Lung (tissue), 13 donors: ENCODE data around the gene MAGED1. TPM values are rescaled to one million over a fixed set of nuclear protein-coding genes. Genes with fewer than 3 reads are reported as not detected.

Source experiments
- ATAC-seq: fragments of 200-7000 bp; cut with Tn5 transposase; one replicate; pipeline ENCODE4 v1.9.1; 2020; ENCODE audit warnings: moderate number of reproducible peaks; ENCODE audit not compliant: insufficient read depth, low FRiP score
- DNase-seq, 3 donors: peaks; one replicate each; pipeline ENCODE4 v3.0.0-alpha.2; 2013 to 2017
- H3K27ac ChIP-seq, 2 donors: one replicate each; pipeline ENCODE4 v1.5.1; 2013; ENCODE audit warnings: mild to moderate bottlenecking in 2 of 2, moderate library complexity in 2 of 2, control low read depth in 1 of 2, inconsistent platforms in 1 of 2, low read depth in 1 of 2, low read length in 1 of 2
- H3K27me3 ChIP-seq, 3 donors: one replicate each; pipeline ENCODE4 v1.5.1; 2013; ENCODE audit warnings: low read length in 2 of 3; ENCODE audit not compliant: control insufficient read depth in 3 of 3, insufficient read depth in 3 of 3
- H3K36me3 ChIP-seq, 4 donors: one replicate each; pipeline ENCODE4 v1.5.1; 2013; ENCODE audit warnings: low read length in 4 of 4, mild to moderate bottlenecking in 1 of 4, moderate library complexity in 1 of 4; ENCODE audit not compliant: control insufficient read depth in 4 of 4, insufficient read depth in 4 of 4
- H3K4me1 ChIP-seq, 5 donors: one replicate each; pipeline ENCODE4 v1.5.1; 2013; ENCODE audit warnings: low read length in 5 of 5, mild to moderate bottlenecking in 2 of 5, moderate library complexity in 1 of 5; ENCODE audit not compliant: control insufficient read depth in 5 of 5, insufficient read depth in 5 of 5
- H3K4me3 ChIP-seq: one replicate; pipeline ENCODE4 v1.5.1; 2013; ENCODE audit warnings: mild to moderate bottlenecking, control low read depth, moderate library complexity
- H3K9ac ChIP-seq, 2 donors: one replicate each; pipeline ENCODE4 v1.5.1; 2013; ENCODE audit warnings: low read length in 2 of 2, control low read depth in 1 of 2; ENCODE audit not compliant: insufficient read depth in 1 of 2
- H3K9me3 ChIP-seq, 4 donors: one replicate each; pipeline ENCODE4 v1.5.1; 2013; ENCODE audit warnings: low read length in 3 of 4, mild to moderate bottlenecking in 1 of 4, moderate library complexity in 1 of 4; ENCODE audit not compliant: control insufficient read depth in 4 of 4, insufficient read depth in 3 of 4
- WGBS, 2 donors: extraction: QIAGEN DNeasy Blood & Tissue Kit; methylation state at CpG; one replicate each; pipeline ENCODE4 v1.1.7; 2013; 5-methylcytosine and 5-hydroxymethylcytosine counted together
- polyA plus RNA-seq, 2 donors: library from polyadenylated mRNA; stranded (reverse); fragments of 200-250 nt; gene quantifications; one replicate each; pipeline ENCODE4 v1.2.1, GENCODE V29; 2013
- small RNA-seq: library from RNA; depleted of rRNA; stranded (forward); fragments of <200 nt; gene quantifications from one replicate; pipeline ENCODE3, GENCODE V24; 2014; ENCODE audit warnings: low replicate concordance
- total RNA-seq, 2 donors: library from RNA; depleted of rRNA in 1 of 2; stranded (reverse); fragments of >200 nt in 1 of 2; gene quantifications; one replicate each; pipeline ENCODE4 v1.2.1, GENCODE V29; 2014 to 2021
- TF ChIP-seq, protein P1 (sequence below): IDR thresholded peaks from 2 replicates; pipeline ENCODE4 v1.5.1; 2012; ENCODE audit warnings: mild to moderate bottlenecking; ENCODE audit errors: control extremely low read depth, extremely low read depth
- donor health status: control.
- donor health status: control.
- donor health status: Bipolar disorder and iron deficiency.
- donor health status: healthy.
- donor health status: DM: yes; HTN: yes; CAD: no.

Gene MAGED1
- total and polyA plus RNA-seq, 4 donors = 28.3 to 111 (median 73.1) TPM

GRCh38 chrX:51931566-51932150 is 38.2 kb downstream of the MAGED1 start:
- Histone ChIP-seq H3K27me3 (no peaks in the 10 kb centered on the region), H3K36me3 (no peaks in the 10 kb centered on the region), H3K9ac (no peak overlapping the region), H3K9me3 (peaks cover 0 to 2% (median 0%) of the 10 kb centered on the region in 4 donors), H3K27ac (no peak overlapping the region), H3K4me1 (no peaks in the 10 kb centered on the region), H3K4me3 (no peak overlapping the region)
- TF ChIP-seq, protein P1, sequence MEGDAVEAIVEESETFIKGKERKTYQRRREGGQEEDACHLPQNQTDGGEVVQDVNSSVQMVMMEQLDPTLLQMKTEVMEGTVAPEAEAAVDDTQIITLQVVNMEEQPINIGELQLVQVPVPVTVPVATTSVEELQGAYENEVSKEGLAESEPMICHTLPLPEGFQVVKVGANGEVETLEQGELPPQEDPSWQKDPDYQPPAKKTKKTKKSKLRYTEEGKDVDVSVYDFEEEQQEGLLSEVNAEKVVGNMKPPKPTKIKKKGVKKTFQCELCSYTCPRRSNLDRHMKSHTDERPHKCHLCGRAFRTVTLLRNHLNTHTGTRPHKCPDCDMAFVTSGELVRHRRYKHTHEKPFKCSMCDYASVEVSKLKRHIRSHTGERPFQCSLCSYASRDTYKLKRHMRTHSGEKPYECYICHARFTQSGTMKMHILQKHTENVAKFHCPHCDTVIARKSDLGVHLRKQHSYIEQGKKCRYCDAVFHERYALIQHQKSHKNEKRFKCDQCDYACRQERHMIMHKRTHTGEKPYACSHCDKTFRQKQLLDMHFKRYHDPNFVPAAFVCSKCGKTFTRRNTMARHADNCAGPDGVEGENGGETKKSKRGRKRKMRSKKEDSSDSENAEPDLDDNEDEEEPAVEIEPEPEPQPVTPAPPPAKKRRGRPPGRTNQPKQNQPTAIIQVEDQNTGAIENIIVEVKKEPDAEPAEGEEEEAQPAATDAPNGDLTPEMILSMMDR = no peak
- WGBS, 2 donors = 74 to 85% methylated on average over 3 of the region's 3 CpGs
- ATAC-seq (no peak), DNase-seq (no peak)

Small RNAs within 50 kb of the gene (small RNA-seq; reads per million reads assigned to genes)
- gene AL929410.2 (not detected), gene RNU6-504P (not detected)

Other genes with a start within 250 kb of the MAGED1 start
- gene CENPVL2, start 210.8 kb upstream of the MAGED1 start, total RNA-seq = not detected
- not detected for gene CENPVL2, start 210.8 kb upstream of the MAGED1 start, polyA plus RNA-seq
- gene CENPVL1, start 183.1 kb upstream of the MAGED1 start, total RNA-seq = not detected
- gene CENPVL1, start 183.1 kb upstream of the MAGED1 start, polyA plus RNA-seq = not detected
- 10 to 100 TPM in 1 of 2 donors, 1 to 10 TPM in 1; 7.8 to 11.1 TPM for gene GSPT2, start 150.2 kb upstream of the MAGED1 start, total RNA-seq
- 1 to 10 TPM; 3.2 to 4.8 TPM for gene GSPT2, start 150.2 kb upstream of the MAGED1 start, polyA plus RNA-seq
- gene MAGED4B, start 175.6 kb downstream of the MAGED1 start, total RNA-seq = 10 to 100 TPM; 16.3 to 35.6 TPM
- 1 to 10 TPM; 3.1 to 7.4 TPM for gene MAGED4B, start 175.6 kb downstream of the MAGED1 start, polyA plus RNA-seq